Measurements from ENCODE around the gene YWHAQ. TPM values are rescaled to one million over a fixed set of nuclear protein-coding genes. Genes with fewer than 3 reads are reported as not detected.

YWHAQ gene
- total RNA-seq (103 TPM), polyA plus RNA-seq (ENCODE audit: insufficient read depth in 1 of 8, insufficient read length in 8 of 8, low replicate concordance in 1 of 8) (100 to 1,000 TPM; 175 to 249 (median 208) TPM)
- long read RNA-seq, donor 1, transcript YWHAQ-201 (6 exons, 2,208 nt) = major isoform, 31 of 40 reads
- long read RNA-seq, donor 1, transcript YWHAQ-202 (5 exons, 2,216 nt) = minor isoform, 9 of 40 reads
- long read RNA-seq, donor 1, partial matches to known transcripts = 0 of 40 reads
- long read RNA-seq, donor 1, other reads (novel, unspliced or antisense) = 0 of 40 reads
- long read RNA-seq, donor 2, partial matches to known transcripts = 0 of 5 reads
- long read RNA-seq, donor 2, other reads (novel, unspliced or antisense) = 0 of 5 reads
- long read RNA-seq, donor 3, transcript YWHAQ-202 (5 exons, 2,216 nt) = minor isoform, 22 of 86 reads
- long read RNA-seq, donor 3, transcript YWHAQ-201 (6 exons, 2,208 nt) = major isoform, 57 of 86 reads
- long read RNA-seq, donor 3, partial matches to known transcripts = 7 of 86 reads
- long read RNA-seq, donor 3, other reads (novel, unspliced or antisense) = 0 of 86 reads
- long read RNA-seq, donor 4, transcript YWHAQ-202 (5 exons, 2,216 nt) = minor isoform, 14 of 43 reads
- long read RNA-seq, donor 4, transcript YWHAQ-201 (6 exons, 2,208 nt) = major isoform, 24 of 43 reads
- long read RNA-seq, donor 4, partial matches to known transcripts = 5 of 43 reads
- long read RNA-seq, donor 4, other reads (novel, unspliced or antisense) = 0 of 43 reads
- long read RNA-seq, donor 5, transcript YWHAQ-201 (6 exons, 2,208 nt) = major isoform, 110 of 208 reads
- long read RNA-seq, donor 5, transcript YWHAQ-202 (5 exons, 2,216 nt) = minor isoform, 38 of 208 reads
- long read RNA-seq, donor 5, partial matches to known transcripts = 60 of 208 reads
- long read RNA-seq, donor 5, other reads (novel, unspliced or antisense) = 0 of 208 reads
- long read RNA-seq, donor 6, transcript YWHAQ-201 (6 exons, 2,208 nt) = major isoform, 75 of 121 reads
- long read RNA-seq, donor 6, transcript YWHAQ-202 (5 exons, 2,216 nt) = minor isoform, 30 of 121 reads
- long read RNA-seq, donor 6, partial matches to known transcripts = 16 of 121 reads
- long read RNA-seq, donor 6, other reads (novel, unspliced or antisense) = 0 of 121 reads
- long read RNA-seq, donor 7, transcript YWHAQ-201 (6 exons, 2,208 nt) = major isoform, 43 of 74 reads
- long read RNA-seq, donor 7, transcript YWHAQ-202 (5 exons, 2,216 nt) = minor isoform, 24 of 74 reads
- long read RNA-seq, donor 7, partial matches to known transcripts = 7 of 74 reads
- long read RNA-seq, donor 7, other reads (novel, unspliced or antisense) = 0 of 74 reads
- long read RNA-seq, donor 8, transcript YWHAQ-201 (6 exons, 2,208 nt) = major isoform, 25 of 42 reads
- long read RNA-seq, donor 8, transcript YWHAQ-202 (5 exons, 2,216 nt) = minor isoform, 17 of 42 reads
- long read RNA-seq, donor 8, partial matches to known transcripts = 0 of 42 reads
- long read RNA-seq, donor 8, other reads (novel, unspliced or antisense) = 0 of 42 reads
- long read RNA-seq, donor 9, transcript YWHAQ-201 (6 exons, 2,208 nt) = major isoform, 17 of 41 reads
- long read RNA-seq, donor 9, transcript YWHAQ-202 (5 exons, 2,216 nt) = major isoform, 17 of 41 reads
- long read RNA-seq, donor 9, partial matches to known transcripts = 7 of 41 reads
- long read RNA-seq, donor 9, other reads (novel, unspliced or antisense) = 0 of 41 reads
- long read RNA-seq, donor 10, transcript YWHAQ-201 (6 exons, 2,208 nt) = major isoform, 73 of 96 reads
- long read RNA-seq, donor 10, transcript YWHAQ-202 (5 exons, 2,216 nt) = minor isoform, 23 of 96 reads
- long read RNA-seq, donor 10, partial matches to known transcripts = 0 of 96 reads
- long read RNA-seq, donor 10, other reads (novel, unspliced or antisense) = 0 of 96 reads
- long read RNA-seq, donor 11, transcript YWHAQ-202 (5 exons, 2,216 nt) = minor isoform, 10 of 66 reads
- long read RNA-seq, donor 11, transcript YWHAQ-201 (6 exons, 2,208 nt) = major isoform, 35 of 66 reads
- long read RNA-seq, donor 11, partial matches to known transcripts = 21 of 66 reads
- long read RNA-seq, donor 11, other reads (novel, unspliced or antisense) = 0 of 66 reads

DNA sequence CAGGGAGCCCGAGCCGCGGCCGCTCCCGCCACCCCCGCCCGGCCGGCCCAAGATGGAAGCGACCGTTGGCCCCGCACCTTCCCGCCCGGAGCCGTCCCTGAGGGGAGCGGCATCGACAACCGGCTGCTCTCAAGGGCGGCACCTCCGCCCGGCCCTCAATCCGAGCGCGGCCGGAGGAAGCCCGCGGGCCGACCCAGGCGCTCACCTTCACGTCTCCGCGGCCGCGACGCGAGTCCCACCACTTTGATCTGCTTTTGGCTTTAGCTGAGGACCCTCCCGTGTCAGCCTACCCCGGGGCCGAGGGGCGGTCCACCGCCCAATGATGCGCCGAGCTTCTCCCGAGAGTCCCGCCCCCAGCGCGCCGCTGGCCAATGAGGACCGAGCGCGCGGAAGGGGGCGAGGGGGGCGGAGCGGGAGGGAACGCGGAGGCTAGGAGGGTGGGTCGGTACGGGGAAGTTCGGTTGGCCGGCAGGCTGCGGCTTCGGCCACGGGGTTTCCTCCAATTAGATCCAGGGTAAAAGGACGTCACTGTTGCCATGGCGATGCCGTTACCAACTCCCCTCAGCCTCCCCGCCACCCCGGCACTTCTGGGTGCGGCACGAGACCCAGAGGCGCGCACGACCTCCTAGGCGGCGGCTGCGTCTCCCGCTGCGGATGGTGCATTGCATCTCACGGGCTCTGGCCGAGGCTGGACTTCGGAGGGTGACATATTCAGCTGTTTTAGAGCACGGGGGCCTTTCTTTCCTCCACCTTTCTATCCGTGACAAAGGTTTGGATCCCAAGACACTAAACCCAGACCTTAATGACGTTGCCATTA, at the start of gene YWHAQ:
TSS of gene YWHAQ (minus strand) at position 262 of the 817 bp plus-strand sequence. CDS start 545 bp downstream, outside the sequence.
- Histone ChIP-seq H3K36me3 (ENCODE audit: control insufficient read depth, insufficient read depth, low read length) (peaks cover 21% of the 10 kb centered on the region), H3K4me3 (ENCODE audit: low read length) (peak within 1 kb of the TSS; percentile 87), H3K27me3 (ENCODE audit: control insufficient read depth, insufficient read depth, low read length) (no peaks in the 10 kb centered on the region), H3K27ac (ENCODE audit: low read length) (peak within 1 kb of the TSS; percentile 96), H3K9me3 (replicated peaks; ENCODE audit: control insufficient read depth, low read depth, low read length) (no peaks in the 10 kb centered on the region), H3K4me1 (ENCODE audit: control insufficient read depth, insufficient read depth, low read length) (peaks cover 38% of the 10 kb centered on the region)
- DNase-seq = peak; percentile 100
- under 1% methylated on average over 69 of the region's 84 CpGs for WGBS (ENCODE audit: insufficient coverage)

GRCh38 chr2:9680082-9680481, 49.3 kb upstream of the YWHAQ start:
- no peaks in the 10 kb centered on the region for H3K9me3 ChIP-seq (replicated peaks; ENCODE audit: control insufficient read depth, low read depth, low read length)
- no peaks in the 10 kb centered on the region for H3K4me1 ChIP-seq (ENCODE audit: control insufficient read depth, insufficient read depth, low read length)
- DNase-seq = no peak
- H3K27me3 ChIP-seq (ENCODE audit: control insufficient read depth, insufficient read depth, low read length) = peaks cover 2% of the 10 kb centered on the region
- no peak overlapping the region for H3K4me3 ChIP-seq (ENCODE audit: low read length)
- H3K36me3 ChIP-seq (ENCODE audit: control insufficient read depth, insufficient read depth, low read length) = no peaks in the 10 kb centered on the region
- no peak overlapping the region for H3K27ac ChIP-seq (ENCODE audit: low read length)
- WGBS (ENCODE audit: insufficient coverage) = 100% methylated on average over 1 of the region's 2 CpGs

GRCh38 chr2:9679218-9679617, 48.4 kb upstream of the YWHAQ start:
- Histone ChIP-seq H3K4me3 (ENCODE audit: low read length) (no peak overlapping the region), H3K36me3 (ENCODE audit: control insufficient read depth, insufficient read depth, low read length) (no peaks in the 10 kb centered on the region), H3K27me3 (ENCODE audit: control insufficient read depth, insufficient read depth, low read length) (peaks cover 2% of the 10 kb centered on the region), H3K4me1 (ENCODE audit: control insufficient read depth, insufficient read depth, low read length) (no peaks in the 10 kb centered on the region), H3K9me3 (replicated peaks; ENCODE audit: control insufficient read depth, low read depth, low read length) (no peaks in the 10 kb centered on the region), H3K27ac (ENCODE audit: low read length) (no peak overlapping the region)
- 71% methylated on average over 1 of the region's 2 CpGs for WGBS (ENCODE audit: insufficient coverage)
- DNase-seq = no peak

DNA sequence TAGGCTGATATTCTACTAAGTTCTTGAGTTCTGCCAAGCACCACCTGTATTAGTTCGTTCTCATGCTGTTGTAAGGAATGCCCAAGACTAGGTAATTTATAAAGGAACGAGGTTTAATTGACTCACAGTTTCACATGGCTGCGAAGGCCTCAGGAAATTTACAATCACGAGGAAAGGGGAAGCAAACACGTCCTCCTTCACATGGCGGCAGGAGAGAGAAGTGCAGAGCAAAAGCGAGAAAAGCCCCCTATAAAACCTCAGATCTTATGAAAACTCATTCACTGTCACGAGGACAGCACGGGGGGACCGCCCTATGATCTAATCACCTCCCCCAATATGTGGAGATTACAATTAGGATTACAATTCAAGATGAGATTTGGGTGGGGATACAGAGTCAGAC, 47.7 kb upstream of the YWHAQ start:
- H3K36me3 ChIP-seq (ENCODE audit: control insufficient read depth, insufficient read depth, low read length) = no peaks in the 10 kb centered on the region
- no peak for DNase-seq
- 53% methylated on average over 4 of the region's 10 CpGs for WGBS (ENCODE audit: insufficient coverage)
- no peak overlapping the region for H3K27ac ChIP-seq (ENCODE audit: low read length)
- H3K4me3 ChIP-seq (ENCODE audit: low read length) = no peak overlapping the region
- H3K4me1 ChIP-seq (ENCODE audit: control insufficient read depth, insufficient read depth, low read length) = no peaks in the 10 kb centered on the region
- peaks cover 2% of the 10 kb centered on the region for H3K27me3 ChIP-seq (ENCODE audit: control insufficient read depth, insufficient read depth, low read length)
- H3K9me3 ChIP-seq (replicated peaks; ENCODE audit: control insufficient read depth, low read depth, low read length) = no peaks in the 10 kb centered on the region

DNA sequence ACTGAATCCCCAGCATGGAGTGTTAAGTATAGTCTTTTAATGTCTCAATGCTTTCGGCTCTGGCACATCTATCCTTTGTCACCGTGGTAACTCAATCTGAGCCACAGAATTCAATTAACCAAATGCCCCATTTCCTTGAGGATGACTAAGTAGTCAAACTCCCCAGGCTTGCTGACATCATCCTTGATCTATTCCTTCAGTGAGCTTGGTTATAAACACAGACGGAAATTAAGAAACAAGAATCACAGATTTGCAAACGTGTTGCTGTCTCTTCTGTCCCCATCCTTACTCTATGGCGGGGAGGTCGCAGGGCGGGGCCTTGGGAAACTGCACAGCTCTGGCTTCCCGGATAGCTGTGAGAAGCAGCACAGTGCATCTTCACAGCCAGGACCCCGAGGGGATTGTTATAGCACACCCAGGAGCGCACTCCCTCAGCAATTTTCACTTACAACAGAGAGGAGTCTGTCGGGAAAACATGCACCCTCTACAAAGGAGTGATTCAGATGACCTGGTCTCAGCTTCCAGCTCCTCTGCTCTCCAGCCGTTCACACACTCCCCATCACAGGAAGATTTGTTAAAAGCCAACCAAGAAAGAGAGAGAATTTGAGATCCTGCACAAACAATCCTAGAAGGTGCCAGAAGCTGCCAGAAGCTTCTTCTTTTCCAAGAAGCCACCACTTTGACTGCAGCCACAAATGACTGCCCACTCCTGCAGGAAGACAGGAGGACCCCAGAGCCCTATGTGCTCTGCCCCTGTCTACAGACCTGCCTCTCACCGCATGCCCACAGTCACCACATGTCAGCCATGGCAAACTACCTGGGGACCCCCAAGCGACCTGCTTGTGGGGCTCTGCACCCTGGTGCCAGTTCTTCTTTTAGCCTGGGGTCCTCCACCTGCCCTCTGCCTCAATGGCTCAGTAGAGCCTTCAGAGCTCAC, 44.9 kb upstream of the YWHAQ start:
- 36% methylated on average over 10 of the region's 14 CpGs for WGBS (ENCODE audit: insufficient coverage)
- Histone ChIP-seq H3K27ac (ENCODE audit: low read length) (no peak overlapping the region), H3K4me1 (ENCODE audit: control insufficient read depth, insufficient read depth, low read length) (no peaks in the 10 kb centered on the region)

GRCh38 chr2:9674891-9675414, 44.2 kb upstream of the YWHAQ start:
- no peak overlapping the region for H3K4me3 ChIP-seq (ENCODE audit: low read length)
- peaks cover under 1% of the 10 kb centered on the region for H3K4me1 ChIP-seq (ENCODE audit: control insufficient read depth, insufficient read depth, low read length)
- H3K36me3 ChIP-seq (ENCODE audit: control insufficient read depth, insufficient read depth, low read length) = no peaks in the 10 kb centered on the region
- DNase-seq = no peak
- H3K27ac ChIP-seq (ENCODE audit: low read length) = no peak overlapping the region
- WGBS (ENCODE audit: insufficient coverage) = 71% methylated on average over 1 of the region's 5 CpGs
- peaks cover 2% of the 10 kb centered on the region for H3K27me3 ChIP-seq (ENCODE audit: control insufficient read depth, insufficient read depth, low read length)
- H3K9me3 ChIP-seq (replicated peaks; ENCODE audit: control insufficient read depth, low read depth, low read length) = no peaks in the 10 kb centered on the region

More for the DNA sequence above, 44.9 kb upstream of the YWHAQ start:
- H3K9me3 ChIP-seq (replicated peaks; ENCODE audit: control insufficient read depth, low read depth, low read length) = no peaks in the 10 kb centered on the region
- H3K36me3 ChIP-seq (ENCODE audit: control insufficient read depth, insufficient read depth, low read length) = no peaks in the 10 kb centered on the region
- H3K27me3 ChIP-seq (ENCODE audit: control insufficient read depth, insufficient read depth, low read length) = peaks cover 2% of the 10 kb centered on the region
- no peak for DNase-seq
- no peak overlapping the region for H3K4me3 ChIP-seq (ENCODE audit: low read length)

- Histone ChIP-seq H3K27ac (ENCODE audit: low read length) (no peak overlapping the region), H3K4me1 (ENCODE audit: control insufficient read depth, insufficient read depth, low read length) (peaks cover 8% of the 10 kb centered on the region), H3K9me3 (replicated peaks; ENCODE audit: control insufficient read depth, low read depth, low read length) (no peaks in the 10 kb centered on the region), H3K36me3 (ENCODE audit: control insufficient read depth, insufficient read depth, low read length) (no peaks in the 10 kb centered on the region), H3K27me3 (ENCODE audit: control insufficient read depth, insufficient read depth, low read length) (peaks cover 2% of the 10 kb centered on the region), H3K4me3 (ENCODE audit: low read length) (no peak overlapping the region)
- no peak for DNase-seq
- WGBS (ENCODE audit: insufficient coverage) = 70% methylated on average over 2 of the region's 6 CpGs
Observed at GRCh38 chr2:9673914-9674481, 43.2 kb upstream of the YWHAQ start.

Data from muscle of leg (tissue), 16 donors.